GM12878 (cell line): ENCODE data around the gene SOX18.

Experiments
- ATF7 ChIP-seq: fragments of 450-650 bp; IDR thresholded peaks from 2 replicates; pipeline ENCODE4 v1.6.1; 2016; ENCODE audit warnings: low read depth, mild to moderate bottlenecking
- BCLAF1 ChIP-seq: fragments of 450-650 bp; IDR thresholded peaks from 2 replicates; pipeline ENCODE4 v1.6.1; 2017; ENCODE audit warnings: antibody characterized with exemption, mild to moderate bottlenecking, moderate library complexity
- BHLHE40 ChIP-seq, 2 experiments: fragments of 450-650 bp in 1 of 2; IDR thresholded peaks; 2 replicates each; pipeline ENCODE4 v1.6.1; 2011 to 2017; ENCODE audit warnings: low read depth in 2 of 2, borderline replicate concordance in 1 of 2, improper control_type of control experiment in 1 of 2, low read length in 1 of 2, mild to moderate bottlenecking in 1 of 2
- CBX3 ChIP-seq: fragments of 200-600 bp; sonication (generic); IDR thresholded peaks from 2 replicates; pipeline ENCODE4 v1.6.1; 2016; ENCODE audit warnings: low read depth, borderline replicate concordance
- CTCF ChIP-seq, 3 experiments: IDR thresholded peaks in 2 of 3; conservative IDR thresholded peaks in 1 of 3; 2 replicates each; pipeline ENCODE4 v1.5.1; 2011; ENCODE audit warnings: low read depth in 3 of 3, low read length in 3 of 3, mild to moderate bottlenecking in 3 of 3, control low read depth in 2 of 3, moderate library complexity in 2 of 3, inconsistent platforms in 1 of 3, mixed read lengths in 1 of 3; ENCODE audit not compliant: control insufficient read depth in 2 of 3, insufficient read depth in 1 of 3; ENCODE audit errors: extremely low read depth in 1 of 3
- EED ChIP-seq: sonication (generic); IDR thresholded peaks from 2 replicates; pipeline ENCODE4 v1.6.1; 2016; ENCODE audit warnings: antibody characterized with exemption, low read depth
- EZH2 ChIP-seq: IDR thresholded peaks from 2 replicates; pipeline ENCODE4 v1.6.1; 2012; ENCODE audit warnings: low read depth, mild to moderate bottlenecking, control low read depth, inconsistent platforms, low read length, borderline replicate concordance; ENCODE audit not compliant: control insufficient read depth
- MEF2A ChIP-seq: IDR thresholded peaks from 2 replicates; pipeline ENCODE4 v1.6.1; 2011; ENCODE audit warnings: low read depth, mild to moderate bottlenecking, low read length, moderate library complexity; ENCODE audit not compliant: insufficient read depth
- NR2C2 ChIP-seq: IDR thresholded peaks from 2 replicates; pipeline ENCODE4 v1.6.1; 2011; ENCODE audit warnings: borderline replicate concordance, low read depth; ENCODE audit not compliant: control insufficient read depth, insufficient read length
- TCF7 ChIP-seq: IDR thresholded peaks from 2 replicates; pipeline ENCODE4 v1.6.1; 2014; ENCODE audit warnings: antibody characterized with exemption, borderline replicate concordance
- ZBTB33 ChIP-seq: fragments of 450-650 bp; IDR thresholded peaks from 2 replicates; pipeline ENCODE4 v1.6.1; 2017; ENCODE audit warnings: mild to moderate bottlenecking
- ZNF274 ChIP-seq: IDR thresholded peaks from one replicate; pipeline ENCODE4 v1.8.0; 2011; ENCODE audit not compliant: insufficient read length, insufficient read depth

GRCh38 chr20:64064145-64064698 is 14.8 kb upstream of the SOX18 start:
- TF ChIP-seq CTCF (IDR thresholded peaks at IDR 0.05 in 2 of 3, conservative IDR thresholded peaks at IDR 0.05 in 1 of 3; ENCODE audit: control insufficient read depth in 2 of 3, extremely low read depth in 1 of 3, insufficient read depth in 1 of 3, low read depth in 3 of 3, low read length in 3 of 3), result no peak
- no peak for TF ChIP-seq MEF2A
- no peak for TF ChIP-seq ZNF274
- no peak for TF ChIP-seq BHLHE40 (IDR thresholded peaks at IDR 0.05; ENCODE audit: borderline replicate concordance in 1 of 2, low read depth in 2 of 2, low read length in 1 of 2)
- TF ChIP-seq NR2C2, result no peak
- no peak for TF ChIP-seq EZH2
- TF ChIP-seq TCF7, result no peak
- no peak for TF ChIP-seq ZBTB33
- no peak for TF ChIP-seq EED
- no peak for TF ChIP-seq ATF7
- no peak for TF ChIP-seq CBX3
- no peak for TF ChIP-seq BCLAF1
